ENCODE results near the gene PPP1R13L. TPM values are rescaled to one million over a fixed set of nuclear protein-coding genes. Genes with fewer than 3 reads are reported as not detected.

Gene PPP1R13L
- total RNA-seq, 1 donor from 2014 or later, result 67.9 TPM

GRCh38 chr19:45420356-45420755 lies 15.5 kb upstream of the PPP1R13L start:
- H3K27ac ChIP-seq, result no peak overlapping the region
- ATAC-seq (no peak), DNase-seq (no peak)
- no peaks in the 10 kb centered on the region for H3K27me3 ChIP-seq
- H3K9me3 ChIP-seq, result no peaks in the 10 kb centered on the region
- peaks cover 23% of the 10 kb centered on the region for H3K4me1 ChIP-seq
- no peak overlapping the region for H3K4me3 ChIP-seq
- no peak for TF ChIP-seq CTCF (IDR thresholded peaks at IDR 0.05)
- intact Hi-C loops (cut with DNase I), result no loop called here
- H3K36me3 ChIP-seq, result peaks cover 26% of the 10 kb centered on the region

- no peaks in the 10 kb centered on the region for H3K27me3 ChIP-seq
- H3K27ac ChIP-seq, result no peak overlapping the region
- H3K36me3 ChIP-seq, result peaks cover 28% of the 10 kb centered on the region
- H3K4me3 ChIP-seq, result no peak overlapping the region
- TF ChIP-seq CTCF (IDR thresholded peaks at IDR 0.05), result no peak
- no peak for DNase-seq
- ATAC-seq, result no peak
- intact Hi-C loops (cut with DNase I), result no loop called here
- no peaks in the 10 kb centered on the region for H3K9me3 ChIP-seq
- peaks cover 23% of the 10 kb centered on the region for H3K4me1 ChIP-seq
Measured at GRCh38 chr19:45419895-45420294, 15.0 kb upstream of the PPP1R13L start.

DNA sequence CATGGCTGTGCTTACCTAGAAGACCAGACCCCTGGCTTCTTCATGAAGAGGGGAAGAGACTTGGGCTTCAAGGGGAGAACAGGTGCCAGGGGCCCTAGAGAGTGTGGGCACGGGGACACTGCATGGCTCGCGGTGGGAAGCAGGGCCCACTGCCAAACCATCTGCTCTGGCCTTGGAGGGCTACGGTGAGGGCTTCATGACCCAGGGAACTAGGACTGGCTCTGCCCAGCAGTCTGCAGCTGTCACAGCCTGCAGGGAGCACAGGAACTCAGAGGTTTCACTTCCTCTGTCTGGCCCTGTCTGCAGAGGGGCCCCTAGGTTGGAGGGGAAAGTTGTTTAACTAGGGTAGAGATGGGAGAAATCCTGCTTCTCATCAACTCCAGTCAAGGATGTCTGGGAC lies 14.5 kb upstream of the PPP1R13L start:
- TF ChIP-seq CTCF (IDR thresholded peaks at IDR 0.05), result no peak
- H3K36me3 ChIP-seq, result peaks cover 33% of the 10 kb centered on the region
- H3K27me3 ChIP-seq, result no peaks in the 10 kb centered on the region
- DNase-seq (peak; percentile 66), ATAC-seq (peak; percentile 35)
- H3K9me3 ChIP-seq, result no peaks in the 10 kb centered on the region
- H3K27ac ChIP-seq, result no peak overlapping the region
- no peak overlapping the region for H3K4me3 ChIP-seq
- intact Hi-C loops (cut with DNase I), result no loop called here
- peaks cover 19% of the 10 kb centered on the region for H3K4me1 ChIP-seq

GRCh38 chr19:45418802-45419201 lies 13.9 kb upstream of the PPP1R13L start:
- H3K9me3 ChIP-seq, result no peaks in the 10 kb centered on the region
- H3K4me3 ChIP-seq, result no peak overlapping the region
- no peak for TF ChIP-seq CTCF (IDR thresholded peaks at IDR 0.05)
- H3K4me1 ChIP-seq, result peaks cover 13% of the 10 kb centered on the region
- no peak for DNase-seq
- no peak for ATAC-seq
- no peak overlapping the region for H3K27ac ChIP-seq
- intact Hi-C loops (cut with DNase I), result no loop called here
- peaks cover 39% of the 10 kb centered on the region for H3K36me3 ChIP-seq
- no peaks in the 10 kb centered on the region for H3K27me3 ChIP-seq

DNA sequence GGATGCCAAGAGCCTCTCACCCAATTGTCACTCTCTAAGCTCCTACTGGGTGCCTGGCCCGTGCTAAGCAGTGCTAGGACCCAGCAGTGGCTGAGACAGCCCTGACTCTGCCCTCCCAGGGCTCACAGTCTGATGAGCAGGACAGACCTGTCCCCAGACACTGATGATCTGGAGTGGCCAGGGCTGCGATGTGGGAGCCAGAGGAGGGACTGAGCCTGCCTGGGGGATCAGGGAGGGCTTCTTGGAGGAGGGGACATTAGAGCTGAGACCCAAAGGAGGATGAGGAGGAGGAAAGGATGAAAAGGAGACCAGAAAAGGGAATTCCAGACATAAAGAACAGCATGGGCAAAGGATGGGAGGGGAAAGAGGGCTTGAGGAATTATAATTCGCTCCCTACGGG lies 12.3 kb upstream of the PPP1R13L start:
- no peak for ATAC-seq
- Histone ChIP-seq H3K27ac (no peak overlapping the region), H3K36me3 (peaks cover 56% of the 10 kb centered on the region), H3K4me1 (peaks cover 6% of the 10 kb centered on the region), H3K27me3 (no peaks in the 10 kb centered on the region), H3K4me3 (no peak overlapping the region), H3K9me3 (no peaks in the 10 kb centered on the region)
- intact Hi-C loops (cut with DNase I), result no loop called here
- no peak for DNase-seq
- no peak for TF ChIP-seq CTCF (IDR thresholded peaks at IDR 0.05)

- H3K4me3 ChIP-seq, result no peak overlapping the region
- no peak overlapping the region for H3K27ac ChIP-seq
- intact Hi-C loops (cut with DNase I), result no loop called here
- no peak for ATAC-seq
- TF ChIP-seq CTCF (IDR thresholded peaks at IDR 0.05), result no peak
- H3K4me1 ChIP-seq, result peaks cover 6% of the 10 kb centered on the region
- H3K9me3 ChIP-seq, result no peaks in the 10 kb centered on the region
- H3K36me3 ChIP-seq, result peaks cover 56% of the 10 kb centered on the region
- no peaks in the 10 kb centered on the region for H3K27me3 ChIP-seq
- DNase-seq, result no peak
Measured at GRCh38 chr19:45414468-45414867, 9.6 kb upstream of the PPP1R13L start.

Data from upper lobe of right lung (tissue), 1 donor.